ENCODE data around the gene GYPA.
"Not testable (repeated sequence)": the region's sequence is repeated elsewhere in the genome, so short reads cannot be mapped to it uniquely, and the experiment has no call there.

GYPA gene

DNA sequence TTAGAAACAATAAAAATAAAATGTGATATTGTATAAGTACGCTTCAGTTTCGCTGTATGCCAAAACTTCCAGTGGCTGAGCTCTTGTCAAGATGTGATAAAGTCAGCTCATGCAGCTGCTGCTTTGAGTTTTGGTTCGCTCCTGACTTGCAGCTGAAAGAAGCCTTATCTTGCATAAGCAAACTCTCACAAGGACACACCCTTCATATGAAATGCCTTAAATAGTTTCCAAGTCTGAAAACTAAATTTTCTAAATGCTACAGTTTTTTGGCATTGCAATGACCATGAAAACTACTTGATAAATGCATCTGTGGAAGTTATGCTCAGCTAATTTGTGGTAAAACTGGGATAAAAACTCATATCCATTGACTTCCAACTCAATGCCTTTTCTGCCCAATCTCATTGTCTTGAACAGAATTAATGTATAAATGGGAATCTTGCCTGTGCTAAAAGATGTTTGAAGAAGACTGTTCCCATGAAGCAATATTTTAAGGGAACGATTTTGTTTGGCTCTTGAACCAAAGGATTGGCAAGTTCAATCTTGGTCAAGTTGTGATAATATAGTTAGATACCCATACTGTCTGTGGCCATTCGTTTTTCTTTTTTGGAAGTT is 11.7 kb downstream of the GYPA start:
- DNase-seq, result not testable (repeated sequence)

DNA sequence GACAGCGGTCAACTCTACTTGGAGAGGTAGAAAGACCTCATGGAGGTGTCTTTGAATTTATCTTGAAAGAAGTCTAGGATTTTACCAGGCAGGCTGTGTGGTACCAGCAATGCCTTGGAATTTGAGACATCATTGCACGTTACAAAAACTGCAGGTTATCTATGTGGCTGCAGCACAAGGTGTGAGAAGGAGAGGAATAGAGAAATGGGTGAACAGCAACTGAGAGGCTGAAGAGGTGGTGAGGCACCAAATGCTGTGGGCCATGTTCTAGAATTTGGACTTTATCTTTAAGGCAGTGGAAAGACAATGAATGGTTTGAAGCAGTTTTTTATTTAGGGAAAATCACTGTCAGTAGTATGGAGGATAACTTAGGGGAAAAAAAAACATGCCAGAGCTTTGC is 15.4 kb downstream of the GYPA start:
- DNase-seq, result not testable (repeated sequence)

DNA sequence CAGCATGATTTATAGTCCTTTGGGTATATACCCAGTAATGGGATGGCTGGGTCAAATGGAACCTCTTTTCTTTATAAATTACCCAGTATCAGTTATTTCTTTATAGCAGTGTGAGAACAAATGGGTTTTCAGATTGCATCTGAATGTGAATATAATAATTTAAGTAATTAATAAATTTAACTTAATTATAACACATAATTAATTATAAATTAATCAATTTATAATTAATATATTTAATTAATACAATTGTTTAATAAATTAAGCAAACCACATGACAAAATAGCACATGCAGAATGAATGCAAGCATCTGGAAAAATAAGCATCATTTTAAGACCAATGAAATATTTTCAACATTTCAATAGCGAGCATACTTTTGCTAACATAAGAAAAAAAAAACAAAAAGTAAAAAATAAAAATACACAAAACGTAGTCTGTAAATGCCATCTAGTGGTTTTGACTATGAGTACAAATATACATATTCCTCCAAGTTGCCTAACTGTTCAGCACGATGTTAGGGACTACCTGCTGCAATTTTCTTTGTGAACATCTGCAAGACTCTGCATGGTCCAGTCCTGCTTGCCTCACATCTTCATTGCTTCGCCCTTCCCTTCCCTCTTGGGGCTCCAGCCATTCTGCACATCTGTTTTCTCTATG is 16.4 kb downstream of the GYPA start:
- not testable (repeated sequence) for DNase-seq

DNA sequence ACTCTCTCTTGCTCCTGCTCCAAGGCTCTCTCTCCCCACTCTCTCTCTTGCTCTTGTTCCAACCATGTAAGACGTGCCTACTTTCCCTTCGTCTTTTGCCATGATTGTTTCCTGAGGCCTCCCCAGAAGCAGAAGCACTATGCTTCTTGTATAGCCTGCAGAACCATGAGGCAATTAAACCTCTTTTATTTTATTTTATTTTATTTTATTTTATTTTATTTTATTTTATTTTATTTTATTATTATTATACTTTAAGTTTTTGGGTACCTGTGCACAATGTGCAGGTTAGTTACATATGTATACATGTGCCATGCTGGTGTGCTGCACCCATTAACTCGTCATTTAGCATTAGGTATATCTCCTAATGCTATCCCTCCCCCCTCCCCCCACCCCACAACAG is 17.2 kb downstream of the GYPA start:
- not testable (repeated sequence) for DNase-seq

DNA sequence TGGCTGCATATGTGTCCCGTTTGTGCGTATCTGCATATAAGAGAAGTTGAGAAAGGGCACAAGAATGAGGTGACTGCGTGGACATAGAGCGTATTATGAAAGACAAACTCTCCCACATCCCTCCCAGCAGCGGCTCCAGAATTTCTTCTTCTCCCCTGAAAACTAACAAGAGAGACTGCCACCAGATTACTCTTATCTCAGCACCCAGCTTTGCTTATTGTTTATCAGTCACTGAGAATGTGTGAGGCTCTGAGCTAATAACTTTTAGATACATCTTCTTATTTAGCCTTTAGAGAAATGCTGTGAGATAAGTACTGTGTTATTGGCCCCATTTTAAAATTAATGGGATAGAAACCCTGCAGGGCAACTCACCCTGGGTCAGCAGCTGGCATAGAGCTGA is 20.8 kb downstream of the GYPA start:
- DNase-seq, result not testable (repeated sequence)

DNA sequence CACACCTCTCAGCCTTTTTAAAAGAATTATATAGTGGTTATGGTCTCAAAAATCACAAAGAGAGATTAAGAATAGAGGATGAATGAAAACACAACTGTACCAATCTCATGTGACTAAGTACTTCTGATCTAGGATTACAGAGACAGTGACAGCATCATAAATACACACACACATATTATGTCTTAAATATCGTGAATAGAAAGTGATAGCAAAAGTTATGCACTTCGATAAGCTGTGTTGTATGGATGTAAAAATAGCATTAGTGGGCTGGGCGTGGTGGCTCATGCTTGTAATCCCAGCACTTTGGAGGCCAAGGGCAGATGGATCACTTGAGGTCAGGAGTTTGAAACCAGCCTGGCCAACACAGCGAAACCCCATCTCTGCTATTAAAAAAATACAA is 25.0 kb downstream of the GYPA start:
- no peak for DNase-seq

DNA sequence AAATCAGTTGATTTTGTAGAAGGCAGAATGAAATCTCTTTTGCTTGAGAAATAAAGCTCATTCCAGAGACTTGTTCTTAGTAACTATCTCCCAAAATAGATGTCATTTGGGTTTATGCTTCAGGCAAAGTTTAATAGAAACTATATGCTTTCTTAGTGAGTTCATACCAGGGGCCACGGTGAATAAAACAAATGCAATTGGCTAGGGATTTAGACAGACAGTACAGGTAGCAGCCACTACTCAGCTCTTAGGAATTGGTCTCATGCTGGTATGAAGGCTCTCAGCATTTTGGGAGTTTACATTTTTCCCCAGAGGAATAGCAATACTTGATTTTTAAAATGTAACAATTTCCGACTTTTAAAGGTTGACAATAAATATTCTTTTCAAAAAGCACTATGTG is 27.0 kb downstream of the GYPA start:
- no peak for DNase-seq

DNA sequence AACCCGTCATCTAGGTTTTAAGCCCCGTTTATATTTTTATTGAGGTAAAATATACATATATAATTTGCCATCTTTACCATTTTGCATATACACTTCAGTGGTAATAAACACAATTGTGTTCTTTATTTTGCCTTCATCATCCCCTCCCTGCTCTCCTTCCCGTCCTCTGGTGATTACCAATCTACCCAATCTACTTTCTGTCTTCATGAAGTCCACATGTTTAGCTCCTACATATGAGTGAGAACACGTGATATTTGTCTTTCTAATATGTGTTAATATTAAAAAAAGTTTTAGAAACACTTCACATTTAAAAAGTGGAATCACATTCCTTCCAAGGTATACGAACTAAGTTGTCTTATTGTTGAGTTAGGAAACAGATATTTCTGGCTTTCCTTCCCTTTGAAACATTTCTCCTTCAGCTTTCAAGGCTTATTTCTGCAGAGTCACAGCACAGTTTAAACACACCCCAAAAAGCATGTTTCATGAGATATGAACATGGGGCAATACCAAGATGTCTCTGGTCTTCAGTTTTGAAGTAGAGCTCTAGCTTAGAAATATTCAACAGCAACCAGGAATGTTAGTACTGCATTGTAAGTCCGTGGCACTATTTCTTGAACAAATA is 35.9 kb downstream of the GYPA start:
- no peak for DNase-seq

DNA sequence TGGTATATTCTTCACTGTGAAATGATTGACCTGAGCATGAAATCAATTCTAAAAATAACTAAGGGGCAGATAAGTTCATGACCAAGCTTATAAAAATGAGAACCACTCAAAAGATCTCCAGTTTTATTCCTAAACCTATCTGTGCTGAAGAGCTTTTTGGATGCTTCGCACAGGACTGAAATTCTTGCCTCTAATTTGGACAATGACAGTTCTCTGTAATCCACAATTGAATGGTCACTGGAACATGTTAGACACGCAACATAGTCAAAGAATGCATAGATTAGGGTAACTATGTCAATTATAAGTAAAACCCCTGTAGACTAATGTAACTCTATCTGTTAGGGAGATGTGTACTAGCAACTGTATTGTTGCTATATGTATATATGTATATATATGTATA is 42.7 kb downstream of the GYPA start:
- not testable (repeated sequence) for DNase-seq

DNA sequence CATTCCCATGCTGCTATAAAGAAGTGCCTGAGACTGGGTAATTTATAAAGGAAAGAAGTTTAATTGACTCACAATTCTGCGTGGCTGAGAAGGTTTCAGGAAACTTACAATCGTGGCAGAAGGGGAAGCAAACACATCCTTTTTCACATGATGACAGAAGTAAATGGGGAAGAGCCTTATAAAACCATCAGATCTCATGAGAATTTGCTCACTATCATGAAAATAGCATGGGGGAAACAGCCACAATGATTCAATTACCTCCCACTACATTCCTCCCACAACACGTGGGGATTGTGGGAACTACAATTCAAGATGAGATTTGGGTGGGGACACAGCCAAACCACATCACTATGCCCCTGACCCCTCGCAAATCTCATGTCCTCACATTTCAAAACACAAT is 46.5 kb downstream of the GYPA start:
- not testable (repeated sequence) for DNase-seq

DNA sequence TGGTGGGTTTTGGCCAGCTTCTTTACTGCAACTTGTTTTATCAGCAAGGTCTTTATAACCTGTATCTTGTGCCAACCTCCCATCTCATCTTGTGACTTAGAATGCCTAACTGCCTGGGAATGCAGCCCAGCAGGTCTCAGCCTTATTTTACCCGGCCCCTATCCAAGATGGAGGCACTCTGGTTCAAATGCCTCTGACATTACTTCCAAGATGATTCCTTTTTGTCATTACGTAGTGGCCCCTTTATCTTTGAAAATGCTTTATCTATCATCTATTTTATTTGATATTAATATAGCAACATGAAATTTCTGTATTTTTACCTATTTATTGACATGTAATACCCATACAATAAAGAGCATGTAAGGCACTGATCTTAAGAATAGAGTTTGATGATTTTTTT is 49.3 kb downstream of the GYPA start:
- not testable (repeated sequence) for DNase-seq

DNA sequence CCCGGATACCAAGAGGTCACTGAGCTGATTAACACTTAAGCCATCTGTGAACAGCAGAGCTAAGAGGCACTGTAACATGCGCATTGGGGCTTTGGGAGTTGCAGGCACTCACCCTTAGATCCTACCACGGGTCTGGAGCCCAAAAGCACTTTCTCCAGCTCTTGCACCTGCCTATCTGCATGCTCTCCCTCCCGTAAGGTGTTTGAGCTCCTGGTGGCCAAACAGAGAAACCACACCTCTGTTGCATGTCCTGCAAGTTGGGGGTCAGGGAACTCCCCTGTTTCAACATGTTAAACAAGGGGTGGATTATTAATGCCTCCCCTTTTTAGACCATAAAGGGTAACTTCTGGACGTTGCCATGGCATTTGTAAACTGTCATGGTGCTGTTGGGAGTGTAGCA is 49.8 kb downstream of the GYPA start:
- no peak for DNase-seq

DNA sequence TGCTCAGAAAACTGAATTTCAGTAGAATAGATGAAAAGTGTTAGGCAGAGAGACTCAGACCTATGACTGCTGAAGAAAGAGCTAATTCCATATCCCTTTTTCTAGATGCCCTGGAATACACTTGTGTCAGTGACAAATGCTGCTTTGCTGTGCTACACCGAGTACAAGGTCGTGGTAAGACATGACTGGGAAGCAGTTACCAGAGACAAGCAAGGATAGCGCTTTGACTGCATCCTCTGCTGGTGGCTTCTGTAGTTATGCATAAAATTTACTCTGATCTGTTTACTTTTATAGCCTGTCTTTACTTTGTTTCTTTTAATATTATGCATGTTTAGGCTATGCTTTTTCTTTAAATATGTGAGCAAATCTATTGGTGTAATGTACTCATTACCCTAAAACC is 58.5 kb downstream of the GYPA start:
- DNase-seq, result not testable (repeated sequence)

DNA sequence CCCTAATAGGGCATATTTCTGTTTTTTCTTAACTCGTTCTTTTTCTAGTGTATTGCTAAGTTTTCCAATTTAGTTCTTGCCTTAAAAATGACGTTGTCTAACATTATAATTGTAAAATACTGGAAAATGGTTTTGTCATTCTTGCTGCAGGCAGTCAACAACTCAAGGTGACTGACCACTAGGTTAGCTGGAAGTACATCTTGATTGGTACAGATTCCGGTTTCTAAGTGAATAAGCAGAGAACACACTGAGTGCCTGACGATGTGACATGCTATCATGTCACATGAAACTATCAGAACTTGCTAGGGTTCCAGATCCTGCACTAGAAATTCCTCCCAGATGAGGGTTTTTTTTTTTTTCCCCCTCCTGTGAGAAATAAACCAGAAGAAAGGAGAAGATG is 60.4 kb downstream of the GYPA start:
- DNase-seq, result not testable (repeated sequence)

DNA sequence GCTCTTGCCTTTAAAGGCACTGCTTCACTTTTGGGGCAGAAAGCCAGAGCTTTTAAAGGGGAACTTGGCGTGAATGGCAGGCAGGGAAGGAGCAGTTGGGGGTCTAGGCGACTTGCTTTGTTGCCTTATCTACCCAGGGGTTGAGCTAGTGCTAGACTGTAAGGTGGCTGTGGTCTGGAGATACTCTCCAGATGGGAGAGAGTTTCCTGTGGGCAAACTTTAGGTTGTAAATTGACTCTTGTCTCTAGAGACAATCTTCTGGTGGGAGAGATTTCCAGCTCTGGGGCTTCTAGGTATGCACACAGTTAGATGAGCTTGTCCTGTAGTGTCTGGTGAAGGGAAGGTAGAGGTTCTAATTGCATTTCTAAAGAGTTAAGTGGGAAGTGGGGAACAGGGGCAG is 61.8 kb downstream of the GYPA start:
- DNase-seq, result not testable (repeated sequence)

DNA sequence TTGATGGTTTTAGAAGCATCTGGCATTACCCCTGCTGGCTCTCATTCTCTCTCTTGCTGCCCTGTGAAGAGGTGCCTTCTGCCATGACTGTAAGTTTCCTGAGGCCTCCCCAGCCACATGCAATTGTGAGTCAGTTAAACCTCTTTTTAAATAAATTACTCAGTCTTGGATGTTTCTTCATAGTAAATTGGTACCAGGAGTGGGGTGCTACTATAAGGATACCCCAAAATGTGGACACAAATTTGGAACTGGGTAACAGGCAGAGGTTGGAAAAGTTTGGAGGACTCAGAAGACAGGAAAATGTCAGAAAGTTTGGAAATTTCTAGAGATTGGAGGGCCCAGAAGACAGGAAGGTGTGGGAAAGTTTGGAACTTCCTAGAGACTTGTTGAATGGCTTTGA is 79.0 kb downstream of the GYPA start:
- not testable (repeated sequence) for DNase-seq

DNA sequence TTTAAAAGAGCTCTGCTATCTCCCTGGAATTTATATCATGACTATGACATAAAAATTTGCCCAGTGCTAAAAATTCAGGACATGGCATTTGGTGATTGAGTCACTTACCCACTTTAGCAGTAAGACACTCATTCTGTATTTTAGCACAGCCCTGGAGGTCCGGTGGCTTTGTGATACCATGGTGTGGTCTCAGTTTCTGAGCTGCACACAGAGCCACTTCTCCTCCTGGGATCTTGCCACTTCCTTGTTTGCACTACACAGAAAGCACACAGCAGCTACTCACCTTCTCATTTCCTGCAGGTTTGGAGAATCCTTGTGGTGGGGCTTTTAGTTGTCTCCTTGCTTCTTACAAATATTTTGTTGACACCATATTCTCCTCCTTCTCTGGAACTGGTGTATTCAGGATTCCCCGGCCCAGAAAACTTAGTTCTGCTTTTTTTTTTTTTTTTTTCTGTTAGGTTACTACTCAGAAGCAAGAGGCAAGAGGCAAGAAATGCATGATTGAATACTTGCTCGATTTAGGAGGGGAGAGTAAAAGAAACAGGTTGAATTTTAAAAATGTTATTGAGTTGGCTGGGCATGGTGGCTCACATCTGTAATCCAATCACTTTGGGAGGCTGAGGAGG is 80.2 kb downstream of the GYPA start:
- not testable (repeated sequence) for DNase-seq

Data from CD4-positive, alpha-beta T cell treated with Interleukin-4 for 1 hour (primary cell).